HG03460 (cell line): ENCODE results near the gene GSDME.
A peak's percentile ranks its signal among the peaks of the same experiment; 100 is the strongest.

ENCODE experiments used
- ATAC-seq: cut with Tn5 transposase; IDR thresholded peaks from one replicate; pipeline ENCODE4 v1.9.1; 2021; ENCODE audit not compliant: unreplicated experiment

Gene GSDME

GRCh38 chr7:24723178-24723530 lies 34.1 kb downstream of the GSDME start:
- no peak for ATAC-seq

GRCh38 chr7:24722386-24723177 lies 34.7 kb downstream of the GSDME start:
- ATAC-seq = no peak

- ATAC-seq = no peak
Measured at GRCh38 chr7:24721481-24722001, 35.7 kb downstream of the GSDME start.

GRCh38 chr7:24720283-24720682 lies 37.0 kb downstream of the GSDME start:
- ATAC-seq = no peak

GRCh38 chr7:24718977-24719491 lies 38.2 kb downstream of the GSDME start:
- peak; percentile 33 for ATAC-seq

GRCh38 chr7:24718431-24718831 lies 38.8 kb downstream of the GSDME start:
- ATAC-seq = peak; percentile 5

- no peak for ATAC-seq
Measured at GRCh38 chr7:24717694-24718320, 39.5 kb downstream of the GSDME start.

GRCh38 chr7:24717247-24717622 lies 40.0 kb downstream of the GSDME start:
- ATAC-seq = no peak

- no peak for ATAC-seq
Measured at GRCh38 chr7:24716480-24717246, 40.6 kb downstream of the GSDME start.

GRCh38 chr7:24715661-24716479 lies 41.4 kb downstream of the GSDME start:
- peak; percentile 58 for ATAC-seq

- ATAC-seq = no peak
Measured at GRCh38 chr7:24715171-24715570, 42.1 kb downstream of the GSDME start.

- ATAC-seq = no peak
Measured at GRCh38 chr7:24714676-24715010, 42.6 kb downstream of the GSDME start.

- ATAC-seq = no peak
Measured at GRCh38 chr7:24713850-24714675, 43.2 kb downstream of the GSDME start.

GRCh38 chr7:24713039-24713793 lies 44.0 kb downstream of the GSDME start:
- no peak for ATAC-seq

GRCh38 chr7:24709585-24710360 lies 47.5 kb downstream of the GSDME start:
- no peak for ATAC-seq

- ATAC-seq = no peak
Measured at GRCh38 chr7:24709051-24709450, 48.2 kb downstream of the GSDME start.

GRCh38 chr7:24707988-24708615 lies 49.2 kb downstream of the GSDME start:
- no peak for ATAC-seq
